ENCODE results near the gene DCAF4. TPM values are rescaled to one million over a fixed set of nuclear protein-coding genes. Genes with fewer than 3 reads are reported as not detected.

DCAF4 gene
- total and polyA plus RNA-seq, 2 donors (not counting 1 experiment from before 2014, with no cell fraction given): 10.2 to 20.7 TPM

GRCh38 chr14:72902801-72903530 is 23.3 kb upstream of the DCAF4 start:
- Histone ChIP-seq H3K79me2 (ENCODE audit: control insufficient read depth, insufficient read depth, low read length) (no peaks in the 10 kb centered on the region), H3K4me1 (ENCODE audit: control insufficient read depth, extremely low read depth, insufficient read depth, low read length) (peaks cover 18% of the 10 kb centered on the region), H4K20me1 (ENCODE audit: control insufficient read depth, extremely low read depth, insufficient read depth, low read length) (no peaks in the 10 kb centered on the region), H3K27me3 (ENCODE audit: control insufficient read depth, insufficient read depth, low read length) (no peaks in the 10 kb centered on the region), H3K4me2 (ENCODE audit: extremely low read depth, insufficient read depth, low read length) (no peak overlapping the region), H3K9ac (ENCODE audit: insufficient read depth, low read length) (no peak overlapping the region), H3K9me3 (ENCODE audit: control insufficient read depth, insufficient read depth, low read depth, low read length) (no peaks in the 10 kb centered on the region), H3K4me3 (replicated peaks in 1 of 4; ENCODE audit: control extremely low read depth in 1 of 4, insufficient read depth in 1 of 4, low read depth in 3 of 4, low read length in 4 of 4) (no peak overlapping the region), H2AFZ (ENCODE audit: low read length) (no peak overlapping the region), H3K36me3 (ENCODE audit: control insufficient read depth, insufficient read depth, low read length) (no peaks in the 10 kb centered on the region), H3K27ac (ENCODE audit: insufficient read depth, low read length) (no peak overlapping the region)
- DNase-seq (ENCODE audit: low read depth in 2 of 2): peak; percentile 29 to 72
- TF ChIP-seq CTCF (conservative IDR thresholded peaks at IDR 0.05 in 1 of 2, IDR thresholded peaks at IDR 0.05 in 1 of 2; ENCODE audit: low read depth in 1 of 2, low read length in 2 of 2) (no peak), EZH2 (IDR thresholded peaks at IDR 0.05; ENCODE audit: low read length, missing control alignments) (no peak)

GRCh38 chr14:72903716-72904115 is 22.5 kb upstream of the DCAF4 start:
- Histone ChIP-seq H3K27me3 (ENCODE audit: control insufficient read depth, insufficient read depth, low read length) (no peaks in the 10 kb centered on the region), H2AFZ (ENCODE audit: low read length) (no peak overlapping the region), H3K9ac (ENCODE audit: insufficient read depth, low read length) (no peak overlapping the region), H3K4me1 (ENCODE audit: control insufficient read depth, extremely low read depth, insufficient read depth, low read length) (peaks cover 21% of the 10 kb centered on the region), H3K27ac (ENCODE audit: insufficient read depth, low read length) (no peak overlapping the region), H3K4me2 (ENCODE audit: extremely low read depth, insufficient read depth, low read length) (no peak overlapping the region), H4K20me1 (ENCODE audit: control insufficient read depth, extremely low read depth, insufficient read depth, low read length) (no peaks in the 10 kb centered on the region), H3K9me3 (ENCODE audit: control insufficient read depth, insufficient read depth, low read depth, low read length) (no peaks in the 10 kb centered on the region), H3K36me3 (ENCODE audit: control insufficient read depth, insufficient read depth, low read length) (no peaks in the 10 kb centered on the region), H3K79me2 (ENCODE audit: control insufficient read depth, insufficient read depth, low read length) (no peaks in the 10 kb centered on the region), H3K4me3 (replicated peaks in 1 of 4; ENCODE audit: control extremely low read depth in 1 of 4, insufficient read depth in 1 of 4, low read depth in 3 of 4, low read length in 4 of 4) (no peak overlapping the region)
- no peak for TF ChIP-seq CTCF (conservative IDR thresholded peaks at IDR 0.05 in 1 of 2, IDR thresholded peaks at IDR 0.05 in 1 of 2; ENCODE audit: low read depth in 1 of 2, low read length in 2 of 2)
- no peak for TF ChIP-seq EZH2 (IDR thresholded peaks at IDR 0.05; ENCODE audit: low read length, missing control alignments)
- DNase-seq (ENCODE audit: low read depth in 2 of 2): no peak

GRCh38 chr14:72904218-72904617 is 22.0 kb upstream of the DCAF4 start:
- no peaks in the 10 kb centered on the region for H3K79me2 ChIP-seq (ENCODE audit: control insufficient read depth, insufficient read depth, low read length)
- TF ChIP-seq EZH2 (IDR thresholded peaks at IDR 0.05; ENCODE audit: low read length, missing control alignments): no peak
- TF ChIP-seq CTCF (conservative IDR thresholded peaks at IDR 0.05 in 1 of 2, IDR thresholded peaks at IDR 0.05 in 1 of 2; ENCODE audit: low read depth in 1 of 2, low read length in 2 of 2): no peak
- H3K4me3 ChIP-seq (replicated peaks in 1 of 4; ENCODE audit: control extremely low read depth in 1 of 4, insufficient read depth in 1 of 4, low read depth in 3 of 4, low read length in 4 of 4): no peak overlapping the region
- no peak overlapping the region for H3K27ac ChIP-seq (ENCODE audit: insufficient read depth, low read length)
- no peaks in the 10 kb centered on the region for H3K27me3 ChIP-seq (ENCODE audit: control insufficient read depth, insufficient read depth, low read length)
- peaks cover 21% of the 10 kb centered on the region for H3K4me1 ChIP-seq (ENCODE audit: control insufficient read depth, extremely low read depth, insufficient read depth, low read length)
- H3K4me2 ChIP-seq (ENCODE audit: extremely low read depth, insufficient read depth, low read length): no peak overlapping the region
- no peak for DNase-seq (ENCODE audit: low read depth in 2 of 2)
- no peaks in the 10 kb centered on the region for H3K36me3 ChIP-seq (ENCODE audit: control insufficient read depth, insufficient read depth, low read length)
- no peak overlapping the region for H3K9ac ChIP-seq (ENCODE audit: insufficient read depth, low read length)
- H3K9me3 ChIP-seq (ENCODE audit: control insufficient read depth, insufficient read depth, low read depth, low read length): no peaks in the 10 kb centered on the region
- no peaks in the 10 kb centered on the region for H4K20me1 ChIP-seq (ENCODE audit: control insufficient read depth, extremely low read depth, insufficient read depth, low read length)
- H2AFZ ChIP-seq (ENCODE audit: low read length): peak overlapping the region; percentile 29
